CD4-positive, alpha-beta T cell treated with Interleukin-17A for 1 hour (primary cell): ENCODE data around the gene PTPN5.
"Not testable (repeated sequence)": the region's sequence is repeated elsewhere in the genome, so short reads cannot be mapped to it uniquely, and the experiment has no call there.

Experiments
- DNase-seq: peaks from one replicate; pipeline ENCODE4 v3.0.0-alpha.2; 2020

Gene PTPN5

GRCh38 chr11:18791207-18791968 lies at the start of gene PTPN5:
Gene PTPN5 (minus strand): TSS chr11:18791798. CDS start chr11:18771958, 19,840 bp downstream.
- DNase-seq = no peak

DNA sequence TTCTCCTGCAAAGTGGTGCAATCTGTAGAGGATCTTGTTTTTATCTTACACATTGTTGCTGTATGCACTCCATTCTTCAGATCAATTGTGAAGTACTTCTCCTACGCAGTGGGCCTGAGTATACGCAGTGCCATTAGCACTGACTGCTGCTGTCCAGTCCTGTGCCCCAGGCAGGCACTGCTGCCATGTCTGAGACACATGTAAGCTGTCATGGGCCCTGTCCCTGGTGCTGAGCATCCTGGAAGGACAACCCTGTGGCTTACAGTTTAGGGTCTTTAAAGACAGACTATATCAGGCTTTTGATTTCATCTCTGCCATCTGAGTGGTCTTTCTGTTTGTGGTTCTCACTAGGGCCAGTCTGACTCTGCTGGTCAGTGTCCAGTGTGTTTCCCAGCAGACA lies 44.8 kb upstream of the PTPN5 start:
- no peak for DNase-seq

DNA sequence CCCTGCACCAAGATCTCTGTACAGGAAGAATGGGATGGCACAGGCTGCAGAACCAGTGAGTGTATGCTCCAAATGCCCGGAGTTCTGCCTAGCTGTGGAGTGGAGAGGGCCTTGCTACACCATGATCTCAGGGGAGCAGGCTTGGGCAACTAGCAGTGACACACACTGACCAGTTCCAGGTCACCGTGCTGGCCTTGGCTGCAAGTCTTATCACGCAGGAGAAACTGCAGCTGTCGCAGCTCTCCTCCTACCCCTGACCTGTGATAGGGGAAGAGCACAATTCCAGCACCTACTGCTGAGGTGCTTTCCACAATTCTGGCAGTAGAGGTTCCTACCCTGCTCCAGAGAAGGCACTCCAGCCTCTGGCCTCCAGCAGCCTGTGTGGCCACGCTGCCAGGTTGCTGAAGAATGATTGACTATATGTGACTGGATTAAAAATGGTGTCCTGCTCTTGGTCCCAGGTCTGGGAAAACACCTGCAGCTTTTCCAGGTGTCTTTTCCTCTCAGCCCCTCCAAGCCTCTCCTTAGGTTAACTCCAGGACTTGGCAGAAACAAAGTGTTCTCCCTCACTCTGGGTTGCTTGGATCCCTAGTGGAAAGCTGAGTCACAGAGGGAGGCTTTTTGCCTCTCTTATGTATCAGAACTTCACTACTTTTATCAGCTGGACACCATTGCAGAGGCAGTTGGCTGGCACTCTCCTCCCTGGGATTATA lies 43.3 kb upstream of the PTPN5 start:
- DNase-seq = no peak

DNA sequence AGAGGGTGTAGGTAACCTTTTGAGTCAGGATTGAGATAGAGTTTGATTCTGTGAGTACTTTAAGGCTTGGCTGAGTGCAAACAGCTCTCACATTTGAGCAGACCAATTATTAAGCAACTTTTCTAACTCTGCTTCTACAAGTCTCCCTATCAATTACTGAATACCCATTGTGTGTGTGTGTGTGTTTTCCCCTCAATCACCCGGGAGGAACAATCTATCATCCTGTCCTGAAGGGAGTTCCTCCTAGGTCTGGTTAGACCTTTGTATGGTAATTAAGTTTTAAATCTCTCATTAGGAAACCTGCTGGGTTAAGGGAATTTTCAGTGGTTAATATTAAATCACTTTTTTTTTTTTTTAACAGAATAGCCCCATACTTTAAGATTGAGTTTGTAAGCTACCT lies 28.6 kb upstream of the PTPN5 start:
- not testable (repeated sequence) for DNase-seq

DNA sequence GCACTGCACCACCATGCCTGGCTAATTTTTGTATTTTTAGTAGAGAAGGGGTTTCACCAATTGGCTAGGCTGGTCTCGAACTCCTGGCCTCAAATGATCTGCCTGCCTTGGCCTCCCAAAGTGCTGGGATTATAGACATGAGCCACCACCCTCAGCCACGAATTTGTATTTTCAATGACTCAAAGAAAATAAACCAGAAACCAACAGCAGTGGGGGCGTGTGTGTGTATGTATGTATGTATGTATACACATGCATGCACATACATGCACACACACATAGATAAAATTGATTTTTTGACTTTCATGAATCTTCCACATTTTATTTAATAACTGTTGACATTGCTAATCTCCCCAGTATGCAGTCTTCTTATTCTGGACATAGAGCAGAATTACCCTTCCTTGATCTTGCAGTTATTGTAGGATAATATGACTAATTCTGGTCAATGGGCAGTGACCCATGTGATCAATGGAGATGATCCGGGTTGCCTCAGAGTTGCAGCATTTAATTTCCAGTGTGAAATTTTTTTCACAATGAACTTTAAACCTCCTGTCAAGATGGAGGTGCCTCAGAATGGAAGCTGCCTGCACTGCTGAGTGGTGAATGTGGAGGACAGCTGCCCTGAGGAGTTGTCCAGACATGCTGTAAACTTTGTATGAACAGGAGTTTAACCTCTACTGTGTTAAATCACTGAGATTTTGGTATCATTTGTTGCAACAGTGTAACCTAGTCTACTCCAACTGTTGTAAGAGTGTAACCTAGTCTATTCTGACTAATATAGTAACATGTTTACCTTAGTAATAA lies 12.8 kb upstream of the PTPN5 start:
- no peak for DNase-seq

DNA sequence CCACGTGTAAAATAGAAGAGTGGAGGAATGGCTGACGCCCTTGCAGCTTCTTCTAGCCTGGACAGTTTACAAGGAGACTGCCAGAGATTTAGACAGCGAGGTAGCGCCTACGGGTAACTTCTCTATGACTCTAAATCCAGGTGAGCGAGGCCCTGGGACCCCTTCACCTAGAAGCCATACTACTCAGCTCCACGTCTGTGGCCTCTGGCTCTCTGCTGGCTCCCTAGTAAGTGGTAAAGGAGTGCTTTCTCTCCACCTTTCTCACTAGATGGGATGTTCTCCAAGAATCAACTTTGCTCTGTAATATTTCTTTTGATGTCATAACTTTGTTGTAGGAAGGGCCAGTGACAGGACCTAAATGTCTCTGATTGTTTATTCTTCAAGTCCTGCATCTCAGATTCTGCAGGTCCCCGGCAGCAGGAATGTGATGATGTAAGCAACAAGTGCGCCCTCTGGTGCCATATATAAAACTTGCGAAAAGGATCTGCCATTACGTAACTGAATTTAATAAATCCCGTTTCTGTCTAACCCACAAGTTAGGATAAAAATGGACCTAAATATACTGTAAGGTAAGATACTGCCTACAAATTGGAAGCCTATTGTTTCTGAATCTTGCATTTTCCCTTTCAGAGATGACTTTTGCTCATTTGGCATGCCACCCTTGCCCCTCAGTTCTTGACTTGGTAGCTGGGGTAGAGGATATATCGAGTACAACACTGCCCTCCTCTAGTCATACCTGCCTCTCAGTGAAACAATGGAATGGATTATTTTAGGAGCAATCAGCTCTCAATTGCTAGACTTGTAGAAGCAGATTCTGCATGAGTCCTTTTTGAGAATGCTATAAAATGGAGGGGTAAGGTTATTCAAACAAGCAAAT lies 11.0 kb upstream of the PTPN5 start:
- peak; percentile 55 for DNase-seq

DNA sequence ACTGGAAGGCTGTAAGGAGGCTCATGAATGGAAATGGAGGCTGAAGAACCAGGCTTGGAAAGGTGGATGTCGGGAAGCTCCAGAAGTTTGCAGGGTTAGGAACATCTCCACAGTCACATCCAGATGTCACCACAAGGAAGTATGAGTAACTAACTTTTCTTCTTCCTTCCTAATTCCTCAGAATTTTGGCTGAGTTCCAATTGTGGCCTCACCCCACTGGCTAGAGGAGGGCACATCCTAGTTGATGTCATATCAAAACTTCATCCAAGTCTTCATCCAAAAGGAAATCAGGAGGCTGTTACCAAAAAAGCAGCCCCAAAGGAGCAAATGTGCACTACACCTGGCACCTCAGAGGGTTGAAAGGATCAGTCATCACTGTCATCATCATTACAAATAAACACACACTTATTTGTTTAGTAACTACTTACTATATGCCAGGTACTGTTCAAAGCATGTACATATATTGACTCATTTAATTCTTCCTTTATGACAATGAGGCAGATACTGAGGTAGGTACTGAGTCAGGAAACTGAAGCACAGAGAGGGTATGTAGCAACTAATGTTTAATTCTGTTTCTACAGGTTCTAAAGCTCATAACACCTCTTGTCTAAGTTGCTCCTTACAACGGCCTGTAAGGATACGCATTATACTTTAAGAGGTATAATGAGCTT lies 7.3 kb upstream of the PTPN5 start:
- DNase-seq = no peak

DNA sequence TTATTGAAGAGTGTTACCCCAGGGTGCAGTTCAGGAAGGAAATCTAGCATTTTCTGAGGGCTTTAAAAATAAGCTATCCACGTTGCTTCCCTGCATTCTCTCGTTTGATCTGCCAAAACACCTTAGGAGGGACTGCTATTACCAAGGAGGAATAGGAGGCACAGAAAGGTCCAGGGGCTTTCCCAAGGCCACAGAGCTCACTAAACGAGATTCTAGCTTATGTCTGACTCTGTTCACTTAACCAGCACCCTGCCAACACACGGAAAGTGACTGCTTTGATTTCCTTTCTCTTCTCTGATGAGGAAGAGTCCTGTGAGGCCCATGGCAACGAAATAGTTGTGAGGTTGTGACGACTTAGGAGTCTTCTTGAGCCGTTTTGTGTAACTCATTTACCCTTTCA lies 3.4 kb upstream of the PTPN5 start:
- no peak for DNase-seq

DNA sequence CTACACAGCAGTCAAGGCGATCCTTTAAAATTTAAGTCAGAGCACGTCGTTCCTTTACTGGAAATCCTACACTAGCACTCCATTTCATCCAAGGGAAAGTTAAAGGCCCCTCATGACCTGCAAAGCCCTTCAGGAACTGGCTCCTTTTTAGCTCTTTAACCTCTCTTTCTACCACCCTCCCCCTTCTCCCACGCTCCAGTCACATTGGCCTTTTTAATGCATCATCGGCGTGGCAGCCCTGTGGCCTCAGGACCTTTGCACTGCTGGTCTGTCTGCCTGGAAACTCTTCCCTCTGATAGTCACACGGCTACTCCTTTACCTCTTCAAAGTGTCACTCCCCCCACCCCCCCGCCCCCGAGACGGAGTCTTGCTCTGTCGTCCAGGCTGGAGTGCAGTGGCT lies 1.2 kb upstream of the PTPN5 start:
- DNase-seq = no peak

- no peak for DNase-seq
These were observed 501 bp upstream of the PTPN5 start for GRCh38 chr11:18791969-18792628.

GRCh38 chr11:18790883-18791206 lies 753 bp downstream of the PTPN5 start:
- no peak for DNase-seq

GRCh38 chr11:18789942-18790341 lies 1.7 kb downstream of the PTPN5 start:
- no peak for DNase-seq

- no peak for DNase-seq
These were observed 6.2 kb downstream of the PTPN5 start for GRCh38 chr11:18785411-18785810.

DNA sequence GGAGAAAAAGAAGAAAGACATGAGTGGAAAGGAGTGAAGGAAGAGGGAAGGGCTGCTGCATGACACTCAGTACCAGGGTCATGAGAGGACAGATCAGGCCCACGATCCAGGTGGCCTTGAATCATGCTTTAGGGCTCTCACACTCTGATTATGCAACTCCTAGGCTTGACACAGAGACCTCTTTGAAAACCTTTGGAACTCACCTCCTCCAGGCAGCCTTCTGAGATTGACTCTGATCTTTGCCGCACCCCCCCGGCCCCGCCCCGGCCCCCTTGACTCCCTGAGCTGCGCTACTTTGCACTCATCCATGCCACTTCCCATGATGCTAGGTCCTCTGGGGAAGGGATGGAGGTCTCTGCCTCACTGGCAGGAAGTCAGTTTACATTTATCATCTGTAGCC lies 10.7 kb downstream of the PTPN5 start:
- DNase-seq = no peak

DNA sequence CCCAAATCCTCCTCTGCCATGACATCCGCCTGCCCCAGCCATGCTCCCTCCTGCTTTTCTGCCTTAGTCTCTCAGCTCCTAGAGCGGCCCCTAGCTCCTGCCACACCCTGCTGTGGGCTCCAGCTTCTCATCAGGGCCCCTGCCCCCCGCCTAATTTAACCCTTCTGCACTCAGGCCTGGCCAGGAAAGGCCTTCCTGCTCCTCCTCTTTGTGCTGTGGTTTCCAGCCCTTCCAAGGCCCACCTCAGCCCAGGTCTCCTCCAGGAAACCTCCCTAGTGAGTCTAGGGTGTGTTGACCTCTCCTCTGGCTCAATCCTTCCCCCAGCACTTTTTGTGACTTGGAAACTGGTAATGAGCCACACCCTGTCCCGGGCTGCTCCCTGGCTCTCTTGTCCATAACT lies 11.3 kb downstream of the PTPN5 start:
- DNase-seq = no peak

DNA sequence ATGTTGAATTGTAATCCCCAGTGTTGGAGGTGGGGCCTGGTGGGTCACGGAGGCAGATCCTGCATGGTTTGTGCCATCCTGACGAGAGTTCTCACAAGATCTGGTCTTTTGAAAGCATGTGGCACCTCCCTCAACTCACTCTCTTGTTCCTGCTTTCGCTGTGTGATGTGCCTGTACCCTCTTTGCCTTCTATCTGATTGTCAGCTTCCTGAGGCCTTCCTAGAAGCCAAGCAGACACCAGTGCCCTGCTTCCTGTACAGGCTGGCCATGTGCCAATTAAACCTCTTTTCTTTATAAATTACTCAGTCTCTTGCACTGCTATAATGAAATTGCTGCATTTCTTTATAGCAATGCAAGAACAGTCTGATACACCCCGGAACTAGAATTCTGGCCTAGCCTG lies 13.1 kb downstream of the PTPN5 start:
- DNase-seq = no peak

- DNase-seq = no peak
These were observed 15.3 kb downstream of the PTPN5 start for GRCh38 chr11:18776324-18776723.

- DNase-seq = peak; percentile 48
These were observed 15.9 kb downstream of the PTPN5 start for GRCh38 chr11:18775492-18776292.

DNA sequence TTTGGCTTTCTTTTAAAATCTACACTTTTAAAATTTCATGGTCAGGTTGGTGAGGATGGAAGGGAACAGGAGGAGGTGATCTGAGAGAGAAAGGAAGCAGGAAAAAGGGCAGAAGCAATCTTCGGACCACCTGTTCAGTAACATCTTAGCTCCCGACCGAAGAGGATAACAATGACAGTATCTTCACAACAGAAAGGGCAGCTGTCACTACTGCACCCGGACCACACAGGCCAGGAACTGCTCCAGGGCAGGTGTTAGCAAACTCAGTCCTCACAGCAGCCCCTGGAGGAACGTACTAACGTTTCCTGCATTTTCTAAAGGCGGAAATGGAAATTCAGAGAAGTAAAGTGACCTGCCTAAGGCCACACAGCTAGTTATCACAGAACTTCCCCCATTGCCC lies 16.8 kb downstream of the PTPN5 start:
- DNase-seq = no peak

- no peak for DNase-seq
These were observed 17.9 kb downstream of the PTPN5 start for GRCh38 chr11:18773681-18774080.

- DNase-seq = no peak
These were observed 18.5 kb downstream of the PTPN5 start for GRCh38 chr11:18773104-18773503.
